ENCODE results near the gene RERE.

DNA sequence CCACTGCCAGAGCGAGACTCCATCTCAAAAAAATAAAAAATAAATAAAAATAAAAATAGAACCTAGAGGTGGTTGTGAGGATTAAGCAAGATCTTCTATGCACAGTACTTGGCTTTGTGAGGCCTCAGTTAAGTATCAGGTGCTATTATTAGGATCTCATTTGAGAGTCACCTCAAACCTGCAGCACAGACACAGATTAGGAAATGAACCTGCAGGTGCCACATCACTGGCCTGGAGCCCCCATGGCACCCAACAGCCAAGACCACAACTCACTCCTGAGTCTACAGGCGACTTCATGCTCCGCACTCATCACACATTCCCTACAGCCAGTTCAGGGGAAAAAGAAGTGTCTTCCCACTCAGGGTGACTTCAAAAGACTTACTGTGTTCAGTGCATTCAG is 322.8 kb downstream of the RERE start:
- TF ChIP-seq CTCF (IDR thresholded peaks at IDR 0.05; ENCODE audit: insufficient read depth, low read length, poor library complexity, severe bottlenecking) = no peak
- TF ChIP-seq EZH2phosphoT487 (conservative IDR thresholded peaks at IDR 0.05; ENCODE audit: low read length) = no peak

Measured in SU-DHL-6 (cell line).